Activated B cell treated with CpG ODN at 0.5 μM for 24 hours (primary cell): ENCODE data around the gene CFAP61. TPM values are rescaled to one million over a fixed set of nuclear protein-coding genes. Genes with fewer than 3 reads are reported as not detected.

Experiments
- ATAC-seq: fragments of 200-7000 bp; cut with Tn5 transposase; one replicate; pipeline ENCODE4 v1.10.0; 2021; ENCODE audit warnings: low read depth, mild to moderate bottlenecking, moderate library complexity
- CTCF ChIA-PET: fragments of 350-600 bp; sonication (Branson Sonifier 250); formaldehyde crosslinking; loops from one replicate; lab custom pipeline; 2021; ENCODE audit warnings: antibody characterized with exemption; lab: Charles Lee
- POLR2A ChIA-PET: fragments of 350-600 bp; sonication (Branson Sonifier 250); formaldehyde crosslinking; loops from one replicate; lab custom pipeline; 2021; ENCODE audit warnings: antibody characterized with exemption; lab: Charles Lee
- DNase-seq: peaks from one replicate; pipeline ENCODE4 v3.0.0; 2022
- H3K27ac Mint-ChIP-seq: one replicate; pipeline ENCODE4 v1.8.0; 2020; ENCODE audit warnings: mixed read lengths
- H3K27me3 Mint-ChIP-seq: one replicate; pipeline ENCODE4 v1.8.0; 2021; ENCODE audit warnings: mixed read lengths
- H3K36me3 Mint-ChIP-seq: one replicate; pipeline ENCODE4 v1.8.0; 2021; ENCODE audit warnings: low read depth, mixed read lengths
- H3K4me1 Mint-ChIP-seq: one replicate; pipeline ENCODE4 v1.8.0; 2021; ENCODE audit warnings: mixed read lengths
- H3K4me3 Mint-ChIP-seq: one replicate; pipeline ENCODE4 v1.8.0; 2020; ENCODE audit warnings: mild to moderate bottlenecking, mixed read lengths
- H3K9me3 Mint-ChIP-seq: one replicate; pipeline ENCODE4 v1.8.0; 2020; ENCODE audit warnings: mixed read lengths
- intact Hi-C: fragments of 100-400 bp; cut with micrococcal nuclease; formaldehyde crosslinking; loops from one replicate; pipeline ENCODE4 v1.15.1; 2024
- total RNA-seq: library from RNA; stranded (reverse); gene quantifications from 2 replicates; pipeline ENCODE4 v1.2.3, GENCODE V29; 2022
- TF ChIP-seq, protein P1 (sequence below): fragments of 200-600 bp; IDR thresholded peaks from one replicate; pipeline ENCODE4 v1.8.0; 2022; ENCODE audit warnings: antibody characterized with exemption, mild to moderate bottlenecking

The CFAP61 gene
- total RNA-seq, 1 donor from 2014 or later: not detected

DNA sequence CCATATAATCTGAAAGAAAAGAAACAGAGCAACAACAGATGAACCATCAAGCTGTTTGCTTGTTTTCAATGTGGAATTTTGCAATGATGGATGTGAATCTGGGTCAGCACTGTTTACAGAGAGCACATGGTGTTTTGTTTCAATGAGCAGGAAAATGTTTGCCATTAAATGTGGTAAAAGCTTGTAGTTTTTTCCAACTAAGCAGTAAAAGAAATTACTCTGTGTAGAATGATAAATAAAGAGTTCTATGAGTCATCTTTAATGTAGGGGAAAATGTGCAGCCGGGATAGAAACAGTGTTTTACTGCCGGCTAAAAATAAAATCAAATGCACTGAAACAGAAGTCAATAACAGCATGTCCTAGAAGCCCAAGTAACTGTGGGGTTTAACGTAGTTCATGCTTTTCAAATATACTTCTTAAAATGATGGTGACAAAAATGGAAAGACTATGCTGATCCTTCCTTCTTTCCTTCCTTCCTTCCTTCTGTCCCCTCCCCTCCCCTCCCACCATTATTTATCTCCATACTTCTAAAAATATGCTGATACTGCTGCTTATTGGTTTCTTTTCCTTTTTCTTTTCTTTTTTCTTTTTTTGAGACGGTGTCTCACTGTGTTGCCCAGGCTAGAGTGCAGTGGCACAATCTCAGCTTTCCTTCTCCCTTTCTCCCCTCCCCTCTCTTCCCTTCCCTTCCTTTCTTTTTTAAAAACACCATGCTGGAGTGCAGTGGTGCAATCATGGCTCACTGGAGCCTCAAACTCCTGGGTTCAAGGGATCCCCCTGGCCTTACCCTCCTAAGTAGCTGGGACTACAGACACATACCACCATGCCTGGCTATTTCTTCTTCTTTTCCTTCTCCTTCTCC, 41.5 kb upstream of the CFAP61 start:
- DNase-seq (no peak), ATAC-seq (no peak)
- H3K36me3 Mint-ChIP-seq: no peaks in the 10 kb centered on the region
- no peak overlapping the region for H3K27ac Mint-ChIP-seq
- TF ChIP-seq, protein P1, sequence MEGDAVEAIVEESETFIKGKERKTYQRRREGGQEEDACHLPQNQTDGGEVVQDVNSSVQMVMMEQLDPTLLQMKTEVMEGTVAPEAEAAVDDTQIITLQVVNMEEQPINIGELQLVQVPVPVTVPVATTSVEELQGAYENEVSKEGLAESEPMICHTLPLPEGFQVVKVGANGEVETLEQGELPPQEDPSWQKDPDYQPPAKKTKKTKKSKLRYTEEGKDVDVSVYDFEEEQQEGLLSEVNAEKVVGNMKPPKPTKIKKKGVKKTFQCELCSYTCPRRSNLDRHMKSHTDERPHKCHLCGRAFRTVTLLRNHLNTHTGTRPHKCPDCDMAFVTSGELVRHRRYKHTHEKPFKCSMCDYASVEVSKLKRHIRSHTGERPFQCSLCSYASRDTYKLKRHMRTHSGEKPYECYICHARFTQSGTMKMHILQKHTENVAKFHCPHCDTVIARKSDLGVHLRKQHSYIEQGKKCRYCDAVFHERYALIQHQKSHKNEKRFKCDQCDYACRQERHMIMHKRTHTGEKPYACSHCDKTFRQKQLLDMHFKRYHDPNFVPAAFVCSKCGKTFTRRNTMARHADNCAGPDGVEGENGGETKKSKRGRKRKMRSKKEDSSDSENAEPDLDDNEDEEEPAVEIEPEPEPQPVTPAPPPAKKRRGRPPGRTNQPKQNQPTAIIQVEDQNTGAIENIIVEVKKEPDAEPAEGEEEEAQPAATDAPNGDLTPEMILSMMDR: no peak
- peaks cover 11% of the 10 kb centered on the region for H3K27me3 Mint-ChIP-seq
- H3K4me3 Mint-ChIP-seq: no peak overlapping the region
- intact Hi-C loops: loop anchor here (10.0 kb wide), 2 partner anchors 1216 to 1426 kb away; partner anchors contain the start of gene DTD1
- ChIA-PET POLR2A (no interaction called here), CTCF (no interaction called here)
- peaks cover 1% of the 10 kb centered on the region for H3K4me1 Mint-ChIP-seq
- no peaks in the 10 kb centered on the region for H3K9me3 Mint-ChIP-seq

GRCh38 chr20:20012541-20012940, 39.8 kb upstream of the CFAP61 start:
- Mint-ChIP-seq H3K27me3 (peaks cover 8% of the 10 kb centered on the region), H3K4me3 (no peak overlapping the region), H3K9me3 (no peaks in the 10 kb centered on the region), H3K27ac (no peak overlapping the region), H3K36me3 (no peaks in the 10 kb centered on the region), H3K4me1 (peaks cover 10% of the 10 kb centered on the region)
- TF ChIP-seq, protein P1: no peak
- CTCF ChIA-PET: no interaction called here
- intact Hi-C loops: loop anchor here (10.0 kb wide), 2 partner anchors 1218 to 1428 kb away; partner anchors contain the start of gene DTD1
- DNase-seq: no peak
- POLR2A ChIA-PET: interaction anchor here (0.6 to 0.9 kb wide), 2 partner anchors 10 to 315 kb away, joined by 4 to 5 read pairs; no protein-coding TSS in a partner anchor
- no peak for ATAC-seq

GRCh38 chr20:20014659-20015058, 37.7 kb upstream of the CFAP61 start:
- TF ChIP-seq, protein P1: no peak
- Mint-ChIP-seq H3K4me1 (peaks cover 28% of the 10 kb centered on the region), H3K4me3 (no peak overlapping the region), H3K36me3 (peaks cover 8% of the 10 kb centered on the region), H3K27me3 (peaks cover 4% of the 10 kb centered on the region), H3K27ac (no peak overlapping the region), H3K9me3 (no peaks in the 10 kb centered on the region)
- no peak for DNase-seq
- ChIA-PET CTCF (no interaction called here), POLR2A (no interaction called here)
- intact Hi-C loops: loop anchor here (5.0 to 10.0 kb wide), 3 partner anchors 307 to 1430 kb away; partner anchors contain the start of gene DTD1
- no peak for ATAC-seq

DNA sequence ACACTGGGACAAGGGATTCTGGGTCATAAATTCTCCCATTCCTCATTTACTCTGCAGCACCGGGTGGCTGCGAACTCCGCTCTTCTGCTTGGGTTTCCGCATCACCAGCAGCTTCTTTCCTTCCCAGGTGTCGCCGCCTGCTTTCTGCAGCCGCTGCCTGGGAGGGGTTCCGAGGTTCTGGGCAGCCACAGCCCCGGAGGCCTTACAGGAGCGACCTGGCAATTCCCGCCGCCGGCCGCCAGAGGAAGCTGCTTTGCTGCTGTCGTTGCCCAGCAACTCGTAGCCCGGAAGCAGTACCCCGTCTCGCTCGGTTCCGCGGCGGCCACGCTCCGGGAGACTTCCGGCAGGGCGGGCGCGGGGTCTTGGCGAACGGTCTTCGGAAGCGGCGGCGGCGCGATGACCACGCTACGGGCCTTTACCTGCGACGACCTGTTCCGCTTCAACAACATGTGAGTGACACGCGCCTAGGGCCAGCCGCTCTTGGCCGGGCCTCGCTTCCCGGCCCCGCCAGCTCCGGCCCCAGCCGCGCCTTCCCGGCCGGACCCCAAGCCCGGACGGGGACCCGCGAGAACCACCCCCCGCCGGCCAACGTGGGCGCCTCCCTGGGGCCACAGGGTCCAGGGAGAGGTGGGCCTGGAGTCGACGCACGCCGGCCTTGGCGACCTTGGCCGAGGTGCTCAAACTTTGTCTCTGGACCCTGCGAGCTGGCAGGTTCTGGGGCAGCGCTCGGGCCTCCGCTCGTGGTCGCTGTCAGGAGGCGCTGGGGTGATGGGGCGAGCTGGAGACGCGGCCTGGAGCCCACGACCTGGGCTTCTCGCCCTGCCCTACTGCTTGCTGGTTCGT, 35.1 kb upstream of the CFAP61 start, which contains the start of gene NAA20:
Gene NAA20 (plus strand): TSS at position 362 of the 843 bp plus-strand sequence. CDS start 35 bp downstream, at position 397.
- ChIA-PET CTCF (interaction anchor here (1.1 to 1.7 kb wide), 2 partner anchors 23 to 35 kb away, joined by 3 to 6 read pairs; partner anchors contain the start of genes CFAP61 and CRNKL1), POLR2A (interaction anchor here (0.7 to 2.6 kb wide), 5 partner anchors 10 to 310 kb away, joined by 3 to 29 read pairs (median 3); partner anchors contain the start of genes CFAP61 and CRNKL1)
- Mint-ChIP-seq H3K4me3 (peak within 1 kb of the TSS; percentile 91), H3K27me3 (no peaks in the 10 kb centered on the region), H3K27ac (peak within 1 kb of the TSS; percentile 90), H3K9me3 (no peaks in the 10 kb centered on the region), H3K4me1 (peaks cover 41% of the 10 kb centered on the region), H3K36me3 (peaks cover 12% of the 10 kb centered on the region)
- TF ChIP-seq, protein P1: no peak
- intact Hi-C loops: loop anchor here (1.0 to 10.0 kb wide), 4 partner anchors 35 to 1432 kb away; partner anchors contain the start of genes CFAP61, CRNKL1 and DTD1
- ATAC-seq (peak; percentile 99), DNase-seq (peak; percentile 83)
